CD4-positive, alpha-beta T cell treated with Interleukin-15 for 4 hours (primary cell): Measurements from ENCODE around the gene DCAF17.
"Not testable (repeated sequence)": the region's sequence is repeated elsewhere in the genome, so short reads cannot be mapped to it uniquely, and the experiment has no call there.

Experiments
- DNase-seq: peaks from one replicate; pipeline ENCODE4 v3.0.0-alpha.2; 2020; ENCODE audit warnings: low spot score

The DCAF17 gene

DNA sequence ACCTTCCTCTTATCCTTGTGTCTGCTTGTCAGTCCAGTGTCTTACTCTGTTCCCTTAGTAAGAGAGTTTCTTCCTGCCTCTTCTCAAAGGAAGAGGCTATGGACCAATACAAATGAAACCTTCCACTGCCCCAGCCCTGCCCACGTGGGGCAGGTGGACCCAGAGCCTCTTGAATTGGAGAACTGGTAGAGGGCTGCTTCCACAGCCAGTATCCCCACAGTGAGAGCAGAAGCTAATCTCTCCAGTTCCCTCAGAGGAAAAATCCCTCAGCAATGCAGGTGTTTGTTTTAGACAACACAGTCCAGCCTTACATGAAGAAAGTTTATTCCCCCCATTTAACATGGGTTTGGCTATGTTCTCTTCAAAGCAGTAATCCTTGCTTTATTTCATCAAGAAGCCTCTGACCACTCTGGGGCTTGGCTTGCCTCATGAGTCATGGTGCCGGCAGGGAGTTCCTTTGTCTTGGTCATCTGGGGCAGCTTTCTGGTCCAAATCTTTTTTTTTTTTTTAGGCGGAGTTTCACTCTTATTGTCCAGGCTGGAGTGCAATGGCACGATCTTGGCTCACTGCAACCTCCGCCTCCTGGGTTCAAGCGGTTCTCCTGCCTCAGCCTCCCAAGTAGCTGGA is 81.8 kb downstream of the DCAF17 start:
- no peak for DNase-seq

GRCh38 chr2:171516793-171517192 is 82.8 kb downstream of the DCAF17 start:
- no peak for DNase-seq

DNA sequence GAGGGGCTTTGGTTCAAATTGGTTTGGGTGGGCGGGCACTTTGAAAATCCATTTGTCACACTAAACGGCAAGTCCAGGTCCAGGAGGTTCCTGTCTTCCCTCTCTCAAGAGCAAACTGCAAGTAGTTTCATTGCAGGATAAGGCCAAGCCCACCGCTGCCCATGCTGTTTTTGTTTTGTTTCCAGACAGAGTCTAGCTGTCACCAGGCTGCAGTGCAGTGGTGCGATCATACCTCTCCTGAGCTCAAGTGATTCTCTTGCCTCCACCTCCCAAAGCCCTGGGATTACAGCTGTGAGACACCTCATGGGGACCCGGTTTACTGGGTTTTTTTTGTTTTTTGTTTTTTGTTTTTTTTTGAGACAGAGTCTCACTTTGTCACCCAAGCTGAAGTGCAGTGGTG is 86.4 kb downstream of the DCAF17 start:
- DNase-seq, result no peak

DNA sequence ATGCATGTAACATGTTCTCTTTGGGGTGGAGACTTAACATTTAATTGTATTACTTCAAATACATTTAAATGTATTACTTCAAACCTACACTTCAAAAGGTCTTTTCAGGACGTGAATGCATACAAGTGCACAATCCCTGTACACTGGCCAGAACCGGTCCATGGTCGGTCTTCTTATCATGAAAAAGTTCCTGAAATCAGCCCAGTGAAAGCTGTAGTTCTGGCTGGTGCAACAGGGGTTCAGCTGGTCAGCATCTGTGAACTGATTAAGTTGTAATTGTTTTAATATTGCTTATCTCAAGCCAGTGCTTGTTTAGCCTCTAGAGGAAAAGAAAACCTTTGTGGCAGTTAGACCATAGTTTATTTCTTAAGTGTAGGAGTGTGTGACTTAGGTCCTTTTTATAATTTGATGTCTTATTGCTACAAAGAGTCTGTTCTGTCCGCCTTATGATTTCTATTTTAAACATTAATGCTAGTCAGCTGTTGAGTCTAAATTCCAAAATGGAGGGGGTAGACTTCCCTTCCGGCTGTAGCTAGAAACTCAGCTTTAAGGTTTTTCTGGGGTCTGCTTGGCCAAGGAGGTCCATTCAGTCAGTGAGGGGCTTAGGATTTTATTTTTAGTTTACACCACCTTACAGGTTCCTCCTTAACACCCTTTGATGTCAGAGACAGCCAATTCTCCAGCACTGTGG is 87.5 kb downstream of the DCAF17 start:
- DNase-seq, result no peak

- no peak for DNase-seq
These were observed 88.2 kb downstream of the DCAF17 start, which contains the start of gene CYBRD1 for GRCh38 chr2:171522052-171522787. Gene CYBRD1 (plus strand): TSS chr2:171522474. CDS start chr2:171522546, 72 bp downstream.

DNA sequence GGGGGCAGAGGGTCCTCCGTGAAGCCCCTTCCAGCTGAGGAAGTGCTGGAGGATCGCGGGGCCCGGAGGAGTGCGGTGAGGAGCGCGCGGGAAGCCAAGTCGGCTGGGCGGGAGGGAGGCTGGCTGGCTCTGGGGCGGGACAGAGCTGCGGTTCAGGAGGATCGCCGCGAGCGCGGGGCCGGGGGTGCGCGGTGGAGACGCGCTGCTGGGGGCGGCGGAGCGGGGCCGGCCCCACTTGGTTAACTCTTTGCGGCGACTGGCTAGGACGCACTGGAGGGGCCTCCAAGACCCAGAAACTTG is 88.7 kb downstream of the DCAF17 start:
- no peak for DNase-seq

GRCh38 chr2:171523088-171524017 is 89.3 kb downstream of the DCAF17 start:
- DNase-seq, result no peak

GRCh38 chr2:171524018-171524401 is 90.0 kb downstream of the DCAF17 start:
- DNase-seq, result no peak

DNA sequence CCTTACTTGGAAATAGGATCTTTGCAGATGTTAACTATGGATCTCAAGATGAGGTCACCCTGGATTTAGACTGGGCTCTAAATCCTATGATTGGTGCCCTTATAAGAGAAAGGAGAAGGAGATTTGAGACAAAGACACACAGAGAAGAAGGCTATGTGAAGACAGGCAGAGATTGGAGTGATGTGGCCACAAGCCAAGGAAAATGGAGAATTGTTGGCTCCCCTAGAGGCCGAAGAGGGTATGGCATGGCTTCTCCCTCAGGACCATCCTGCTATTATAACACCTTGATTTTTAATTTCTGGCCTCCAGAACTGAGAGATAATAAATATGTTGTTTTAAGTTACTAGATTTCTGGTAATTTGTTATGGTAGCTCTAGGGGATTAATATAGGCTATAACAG is 95.9 kb downstream of the DCAF17 start:
- DNase-seq, result no peak

DNA sequence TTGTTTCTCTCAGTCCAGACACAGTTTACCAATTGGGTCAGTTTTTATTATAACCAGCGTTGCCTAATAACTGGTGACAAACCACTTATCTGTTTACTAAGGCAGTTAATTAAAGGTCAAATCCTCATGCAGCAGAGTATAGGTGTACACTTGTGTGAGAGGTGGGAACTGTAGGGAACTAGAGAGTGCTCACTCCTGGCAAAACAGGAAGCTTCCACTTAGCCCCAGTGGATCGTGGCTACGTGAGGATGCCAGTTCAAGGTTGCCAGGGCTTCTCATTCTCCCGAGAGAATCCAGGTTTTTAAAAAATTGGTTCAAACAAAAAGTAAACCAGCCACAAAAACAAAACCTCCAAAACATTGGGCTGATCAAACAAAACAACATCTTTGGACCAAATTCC is 96.4 kb downstream of the DCAF17 start:
- DNase-seq, result no peak

DNA sequence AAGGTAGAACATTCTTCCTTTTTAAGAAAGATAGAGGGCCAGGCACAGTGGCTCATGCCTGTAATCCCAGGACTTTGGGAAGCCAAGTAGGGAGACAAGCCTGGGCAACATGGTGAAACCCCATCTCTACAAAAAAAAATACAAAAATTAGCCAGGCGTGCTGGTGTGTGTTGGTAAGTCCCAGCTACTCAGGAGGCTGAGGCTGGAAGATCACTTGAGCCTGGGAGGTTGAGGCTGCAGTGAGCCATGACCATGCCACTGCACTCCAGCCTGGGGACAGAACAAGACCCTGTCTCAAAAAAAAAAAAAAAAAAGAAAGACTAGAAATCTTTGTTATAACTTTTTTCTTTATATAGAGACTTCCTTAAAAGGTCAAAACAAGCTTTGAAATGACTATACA is 96.8 kb downstream of the DCAF17 start:
- not testable (repeated sequence) for DNase-seq

DNA sequence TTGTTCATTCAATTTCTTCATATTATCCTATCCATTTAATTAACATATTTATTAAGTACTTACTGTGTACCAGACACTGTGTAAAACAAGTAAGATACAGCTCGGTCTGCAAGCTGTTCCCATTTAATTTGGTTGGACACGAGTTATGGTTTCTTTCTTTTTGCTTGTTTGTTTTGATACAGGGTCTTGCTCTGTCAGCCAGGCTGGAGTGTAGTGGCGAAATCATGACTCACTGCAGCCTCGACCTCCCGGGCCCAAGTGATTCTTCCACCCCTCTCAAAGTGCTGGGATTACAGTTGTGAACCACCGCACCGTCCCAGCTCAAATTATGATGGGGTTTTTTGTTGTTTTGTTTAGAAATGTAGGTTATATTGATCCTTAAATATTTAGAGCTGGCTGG is 97.3 kb downstream of the DCAF17 start:
- DNase-seq, result no peak

DNA sequence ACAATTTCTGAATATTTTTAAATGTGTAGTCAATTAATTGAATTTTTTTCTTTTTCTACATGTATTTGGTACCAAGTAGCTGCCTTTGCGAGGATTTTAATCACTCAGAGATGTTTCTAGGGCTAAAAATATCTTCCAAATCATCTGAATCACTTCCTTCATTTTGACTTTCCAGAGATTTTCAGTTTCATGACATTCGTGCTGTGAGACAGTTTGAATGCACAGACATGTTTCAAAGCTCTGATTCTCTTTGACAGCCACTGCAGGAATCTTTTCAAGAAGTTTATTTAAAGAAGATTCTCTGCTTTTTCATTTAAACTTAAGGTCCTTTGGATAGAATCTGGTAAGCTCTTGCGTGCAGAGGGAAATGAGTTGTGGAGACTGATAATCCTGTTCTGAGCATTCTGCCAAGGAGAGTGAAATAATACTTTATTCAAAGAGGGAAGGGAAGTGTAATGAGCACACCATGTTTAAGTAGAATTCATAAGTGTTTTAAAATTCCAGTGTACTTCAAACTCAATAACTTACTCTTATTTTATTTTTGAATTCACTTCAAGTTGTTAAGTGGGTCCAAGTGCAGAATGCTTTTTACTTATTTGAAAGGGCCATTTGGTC is 97.9 kb downstream of the DCAF17 start:
- DNase-seq, result no peak

DNA sequence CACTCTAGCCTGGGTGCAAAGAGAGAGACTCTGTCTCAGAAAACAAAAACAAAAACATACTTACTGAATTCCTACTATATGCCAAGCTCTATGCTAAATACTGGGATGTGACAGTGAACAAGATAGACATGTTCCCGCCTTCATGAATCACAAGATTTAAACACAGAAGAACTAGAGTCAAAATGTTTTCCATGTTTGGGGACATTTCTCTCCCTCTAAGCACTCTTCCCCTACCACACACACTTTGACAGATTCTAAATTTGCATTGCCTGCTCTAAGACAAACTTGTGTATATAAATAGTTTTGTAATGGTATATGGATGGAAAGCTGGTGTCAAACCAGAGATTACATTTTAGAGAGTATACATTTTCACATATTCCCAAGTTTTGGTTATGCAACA is 99.3 kb downstream of the DCAF17 start:
- no peak for DNase-seq
